ENCODE data around the gene PCDHB11.
"Not testable (repeated sequence)": the region's sequence is repeated elsewhere in the genome, so short reads cannot be mapped to it uniquely, and the experiment has no call there.

PCDHB11 gene

GRCh38 chr5:141184117-141184855 is 15.1 kb upstream of the PCDHB11 start:
- in situ Hi-C loops (cut with MboI; ENCODE audit: low pct_unique_long_range_greater_than_20kb, low sequenced_read_pairs); DNase-seq: not testable (repeated sequence)

- peak; percentile 53 for DNase-seq
Observed at GRCh38 chr5:141186897-141187512, 12.4 kb upstream of the PCDHB11 start, which contains the start of gene PCDHB9. PCDHB9 (plus strand) TSS chr5:141187161; CDS start chr5:141187319, 158 bp downstream.

GRCh38 chr5:141188682-141189081 is 10.7 kb upstream of the PCDHB11 start:
- in situ Hi-C loops (cut with MboI; ENCODE audit: low pct_unique_long_range_greater_than_20kb, low sequenced_read_pairs); DNase-seq: not testable (repeated sequence)

More at GRCh38 chr5:141186897-141187512, 12.4 kb upstream of the PCDHB11 start, which contains the start of gene PCDHB9:
- in situ Hi-C loops (cut with MboI; ENCODE audit: low pct_unique_long_range_greater_than_20kb, low sequenced_read_pairs): no loop called here

GRCh38 chr5:141189131-141189530 is 10.3 kb upstream of the PCDHB11 start:
- in situ Hi-C loops (cut with MboI; ENCODE audit: low pct_unique_long_range_greater_than_20kb, low sequenced_read_pairs); DNase-seq: not testable (repeated sequence)

GRCh38 chr5:141192110-141192725 is 7.2 kb upstream of the PCDHB11 start, which contains the start of gene PCDHB10:
PCDHB10 (plus strand) TSS chr5:141192353; CDS start chr5:141192553, 200 bp downstream.
- DNase-seq: peak; percentile 57

GRCh38 chr5:141194332-141194731 is 5.1 kb upstream of the PCDHB11 start:
- DNase-seq; in situ Hi-C loops (cut with MboI; ENCODE audit: low pct_unique_long_range_greater_than_20kb, low sequenced_read_pairs): not testable (repeated sequence)

More at GRCh38 chr5:141192110-141192725, 7.2 kb upstream of the PCDHB11 start, which contains the start of gene PCDHB10:
- in situ Hi-C loops (cut with MboI; ENCODE audit: low pct_unique_long_range_greater_than_20kb, low sequenced_read_pairs): no loop called here

GRCh38 chr5:141196363-141196762 is 3.1 kb upstream of the PCDHB11 start:
- in situ Hi-C loops (cut with MboI; ENCODE audit: low pct_unique_long_range_greater_than_20kb, low sequenced_read_pairs): no loop called here
- no peak for DNase-seq

- DNase-seq: not testable (repeated sequence)
- in situ Hi-C loops (cut with MboI; ENCODE audit: low pct_unique_long_range_greater_than_20kb, low sequenced_read_pairs): loop anchor here (25.0 kb wide), 1 partner anchor 361 kb away; no protein-coding TSS in a partner anchor
Observed at GRCh38 chr5:141201126-141201525, 1.7 kb downstream of the PCDHB11 start.

- DNase-seq: not testable (repeated sequence)
- in situ Hi-C loops (cut with MboI; ENCODE audit: low pct_unique_long_range_greater_than_20kb, low sequenced_read_pairs): loop anchor here (25.0 kb wide), 1 partner anchor 361 kb away; no protein-coding TSS in a partner anchor
Observed at GRCh38 chr5:141201646-141202045, 2.2 kb downstream of the PCDHB11 start.

- DNase-seq: no peak
- in situ Hi-C loops (cut with MboI; ENCODE audit: low pct_unique_long_range_greater_than_20kb, low sequenced_read_pairs): loop anchor here (25.0 kb wide), 1 partner anchor 354 kb away; no protein-coding TSS in a partner anchor
Observed at GRCh38 chr5:141208478-141208877, 9.1 kb downstream of the PCDHB11 start, which contains the start of gene PCDHB12. PCDHB12 (plus strand) TSS chr5:141208719; CDS start chr5:141208908, 189 bp downstream.

GRCh38 chr5:141210281-141210680 is 10.9 kb downstream of the PCDHB11 start:
- DNase-seq: not testable (repeated sequence)
- in situ Hi-C loops (cut with MboI; ENCODE audit: low pct_unique_long_range_greater_than_20kb, low sequenced_read_pairs): loop anchor here (25.0 kb wide), 1 partner anchor 352 kb away; no protein-coding TSS in a partner anchor

- not testable (repeated sequence) for DNase-seq
- in situ Hi-C loops (cut with MboI; ENCODE audit: low pct_unique_long_range_greater_than_20kb, low sequenced_read_pairs): loop anchor here (25.0 kb wide), 1 partner anchor 351 kb away; no protein-coding TSS in a partner anchor
Observed at GRCh38 chr5:141210849-141211248, 11.4 kb downstream of the PCDHB11 start.

GRCh38 chr5:141213656-141214339 is 14.4 kb downstream of the PCDHB11 start, which contains the start of gene PCDHB13:
PCDHB13 (plus strand) TSS chr5:141213919; CDS start chr5:141214124, 205 bp downstream.
- DNase-seq: peak; percentile 57

GRCh38 chr5:141214583-141214982 is 15.2 kb downstream of the PCDHB11 start:
- not testable (repeated sequence) for DNase-seq
- in situ Hi-C loops (cut with MboI; ENCODE audit: low pct_unique_long_range_greater_than_20kb, low sequenced_read_pairs): loop anchor here (25.0 kb wide), 1 partner anchor 348 kb away; no protein-coding TSS in a partner anchor

More at GRCh38 chr5:141213656-141214339, 14.4 kb downstream of the PCDHB11 start, which contains the start of gene PCDHB13:
- in situ Hi-C loops (cut with MboI; ENCODE audit: low pct_unique_long_range_greater_than_20kb, low sequenced_read_pairs): loop anchor here (25.0 kb wide), 1 partner anchor 349 kb away; no protein-coding TSS in a partner anchor

GRCh38 chr5:141215504-141215903 is 16.1 kb downstream of the PCDHB11 start:
- in situ Hi-C loops (cut with MboI; ENCODE audit: low pct_unique_long_range_greater_than_20kb, low sequenced_read_pairs): loop anchor here (25.0 kb wide), 1 partner anchor 347 kb away; no protein-coding TSS in a partner anchor
- DNase-seq: not testable (repeated sequence)

- in situ Hi-C loops (cut with MboI; ENCODE audit: low pct_unique_long_range_greater_than_20kb, low sequenced_read_pairs): loop anchor here (25.0 kb wide), 1 partner anchor 346 kb away; no protein-coding TSS in a partner anchor
Observed at GRCh38 chr5:141216035-141216434, 16.6 kb downstream of the PCDHB11 start.

GRCh38 chr5:141223112-141223783 is 23.8 kb downstream of the PCDHB11 start, which contains the start of gene PCDHB14:
PCDHB14 (plus strand) TSS chr5:141223343; CDS start chr5:141223506, 163 bp downstream.
- peak; percentile 47 for DNase-seq
- in situ Hi-C loops (cut with MboI; ENCODE audit: low pct_unique_long_range_greater_than_20kb, low sequenced_read_pairs): loop anchor here (25.0 kb wide), 1 partner anchor 339 kb away; no protein-coding TSS in a partner anchor

More at GRCh38 chr5:141216035-141216434, 16.6 kb downstream of the PCDHB11 start:
- DNase-seq: not testable (repeated sequence)
